Cerebellar nuclear complex (tissue), 1 donor: ENCODE data around the gene MSI2.

ENCODE experiments used
- DNase-seq, 2 experiments: peaks; one replicate each; lab custom pipeline; 2025; lab: John Stamatoyannopoulos, UW

MSI2 gene

DNA sequence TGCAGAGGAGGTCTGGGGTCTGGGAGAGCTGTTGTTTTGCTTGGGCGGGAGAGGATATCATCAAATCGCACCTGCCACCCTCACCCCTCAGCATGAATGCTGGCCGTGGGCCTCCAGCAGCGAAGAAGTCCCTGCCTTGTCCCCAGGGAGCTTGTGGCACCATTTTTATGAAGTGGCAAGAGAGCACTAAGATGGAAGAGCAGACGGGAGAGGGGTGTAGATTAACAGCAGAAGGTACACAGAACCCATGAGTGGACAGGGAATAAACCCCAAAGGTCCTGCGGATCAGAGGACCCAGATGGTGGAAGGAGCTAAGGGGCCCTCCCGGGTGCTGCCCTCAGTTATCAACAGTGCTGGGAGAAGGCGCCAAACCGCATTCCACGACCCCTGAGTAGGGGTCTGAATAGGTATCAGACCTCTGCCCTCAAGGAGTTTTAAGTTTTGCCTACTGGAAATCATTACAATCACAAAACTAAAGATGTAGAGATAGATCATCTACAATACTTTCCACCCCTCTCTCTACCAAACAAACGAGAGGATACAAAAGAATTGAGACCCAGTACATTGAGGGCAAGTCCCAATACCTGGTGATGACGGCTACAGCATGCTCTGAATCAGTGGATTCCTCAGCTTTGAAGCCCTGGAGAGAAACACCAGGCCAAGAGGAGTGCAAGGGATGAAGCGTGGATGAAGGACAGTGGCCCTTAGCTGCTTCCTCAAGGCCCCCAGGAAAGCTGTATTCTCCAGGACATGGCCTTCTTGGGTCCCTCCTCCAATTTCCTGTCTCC lies 428.6 kb downstream of the MSI2 start:
- DNase-seq = no peak

- DNase-seq = no peak
Measured at GRCh38 chr17:57685499-57686132, 429.3 kb downstream of the MSI2 start.

DNA sequence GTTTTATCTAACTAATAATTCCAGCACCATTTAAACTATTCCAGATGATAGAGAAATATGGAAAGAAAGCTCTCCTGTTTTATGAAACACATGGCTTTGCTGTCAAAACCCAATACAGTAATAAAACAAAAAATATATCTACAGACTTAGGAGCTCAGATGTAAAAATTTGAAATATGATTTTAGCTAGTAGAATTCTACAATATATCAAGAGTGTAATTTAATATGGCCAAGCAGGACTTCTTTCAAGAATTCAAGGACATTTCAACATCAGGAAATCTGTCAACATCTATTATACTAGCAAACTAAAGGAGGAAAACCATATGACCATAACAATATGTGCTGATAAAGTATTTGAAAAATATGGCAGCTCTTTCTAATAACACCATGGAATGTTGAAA lies 431.3 kb downstream of the MSI2 start:
- DNase-seq = no peak

DNA sequence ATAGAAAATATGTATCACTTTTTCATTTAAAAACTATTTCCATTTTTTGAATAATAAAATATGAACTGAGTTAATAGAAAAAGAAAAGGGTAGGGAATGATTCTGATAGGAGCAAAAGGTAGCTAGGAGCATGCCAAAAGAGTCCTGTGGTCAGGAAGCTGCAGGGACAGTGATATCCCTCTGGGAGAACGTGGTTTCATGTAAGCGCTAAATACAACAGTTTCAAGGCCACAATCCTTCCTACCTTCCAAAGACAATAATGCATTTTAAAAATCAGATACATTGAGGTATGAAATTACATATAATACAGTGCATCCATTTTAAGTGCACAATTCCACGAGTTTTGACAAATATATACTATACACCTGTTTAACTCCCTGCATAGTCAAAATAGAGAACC lies 432.9 kb downstream of the MSI2 start:
- no peak for DNase-seq

GRCh38 chr17:57691939-57692338 lies 435.6 kb downstream of the MSI2 start:
- DNase-seq = no peak

DNA sequence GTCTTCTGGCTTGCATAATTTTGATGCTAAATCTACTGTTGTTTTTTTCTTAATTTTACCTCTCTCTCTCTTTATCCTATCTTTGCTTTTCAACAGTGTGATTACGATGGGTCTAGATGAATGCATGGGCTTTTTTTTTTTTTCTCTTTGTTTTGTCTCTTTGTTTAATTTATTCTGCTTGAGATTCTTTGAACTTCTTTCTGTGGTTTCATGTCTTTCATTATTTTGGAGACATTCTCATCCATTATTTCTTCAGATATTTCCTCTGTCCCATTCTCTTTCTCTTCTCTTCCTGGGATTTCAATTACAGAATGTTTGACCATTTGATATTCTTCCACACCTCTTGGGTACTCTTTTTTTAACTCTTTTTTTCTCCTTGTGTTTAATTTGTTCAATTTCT lies 436.4 kb downstream of the MSI2 start:
- DNase-seq = no peak

- no peak for DNase-seq
Measured at GRCh38 chr17:57694051-57694450, 437.7 kb downstream of the MSI2 start.

DNA sequence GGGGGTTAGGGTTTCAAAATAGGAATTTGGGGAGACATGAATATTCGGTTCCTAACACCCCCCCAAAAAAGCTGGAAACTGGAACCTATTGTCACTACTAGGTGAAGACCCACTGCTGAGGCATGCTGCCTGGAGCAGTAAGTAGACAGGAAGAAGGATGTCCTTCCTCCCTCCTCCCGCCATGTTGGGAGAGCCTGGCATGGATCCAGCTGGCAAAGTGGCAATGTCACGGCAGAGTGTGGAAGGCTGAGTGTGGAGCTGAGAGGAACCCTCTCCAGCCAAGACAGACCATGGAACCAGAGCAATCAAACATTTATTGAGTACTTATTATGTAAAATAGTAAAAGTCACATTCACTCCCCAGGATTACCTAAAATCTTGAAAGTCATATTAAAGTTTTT lies 439.7 kb downstream of the MSI2 start:
- DNase-seq = no peak

DNA sequence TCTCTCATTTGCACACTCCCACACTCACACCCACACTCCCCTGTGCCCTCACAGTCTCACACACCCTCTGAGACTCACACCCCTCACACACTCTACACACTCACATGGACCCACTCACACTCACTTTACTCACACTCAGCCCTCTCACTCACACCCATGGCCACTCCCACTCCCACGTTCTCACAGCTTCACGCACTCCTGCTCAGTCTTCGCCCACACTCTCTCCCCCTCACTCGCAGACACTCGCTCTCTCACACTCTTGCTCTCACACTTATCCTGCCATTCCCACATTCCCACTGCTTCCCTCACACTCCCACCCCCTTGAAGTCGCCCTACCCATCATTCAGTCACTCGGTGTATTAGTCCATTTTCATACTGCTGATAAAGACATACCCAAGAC lies 440.9 kb downstream of the MSI2 start:
- no peak for DNase-seq

DNA sequence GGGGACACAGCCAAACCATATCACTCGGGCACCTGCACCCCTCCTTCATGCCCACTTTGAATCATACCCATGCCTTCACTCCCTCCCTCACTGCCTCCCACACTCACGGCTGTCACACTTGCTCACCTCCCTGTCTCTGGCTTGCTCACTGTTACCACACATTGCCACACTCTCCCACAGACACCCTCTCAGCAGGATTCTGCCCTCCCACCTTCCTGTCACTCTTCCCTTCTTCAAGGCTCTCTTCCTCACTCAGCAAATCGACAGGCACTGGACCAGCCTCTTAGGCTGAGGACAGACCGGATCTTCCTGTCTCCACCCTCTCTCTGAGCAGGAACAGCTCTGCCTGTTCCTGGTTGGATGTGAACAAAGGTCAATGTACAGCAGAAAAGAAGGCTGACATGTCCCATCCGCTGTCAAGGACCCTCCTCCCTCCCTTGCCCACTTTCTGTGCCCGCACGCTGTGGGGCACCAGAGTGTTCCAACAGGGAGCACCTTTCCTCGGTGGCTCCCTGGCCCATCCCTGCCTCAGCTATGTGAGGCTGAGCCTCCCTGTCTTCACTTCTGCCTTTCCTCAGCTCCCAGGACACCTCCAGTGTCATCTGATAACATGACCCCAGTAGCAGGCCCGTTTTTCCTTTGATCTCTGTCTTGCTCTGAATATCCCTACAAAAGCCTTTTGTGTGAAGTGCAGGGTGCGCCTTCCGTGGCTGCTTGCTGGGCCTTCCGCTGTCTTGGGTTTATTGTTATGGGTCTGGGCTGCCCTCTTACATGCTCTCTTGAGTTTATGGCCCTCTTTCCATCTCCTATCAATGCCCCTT lies 441.8 kb downstream of the MSI2 start:
- DNase-seq = no peak

DNA sequence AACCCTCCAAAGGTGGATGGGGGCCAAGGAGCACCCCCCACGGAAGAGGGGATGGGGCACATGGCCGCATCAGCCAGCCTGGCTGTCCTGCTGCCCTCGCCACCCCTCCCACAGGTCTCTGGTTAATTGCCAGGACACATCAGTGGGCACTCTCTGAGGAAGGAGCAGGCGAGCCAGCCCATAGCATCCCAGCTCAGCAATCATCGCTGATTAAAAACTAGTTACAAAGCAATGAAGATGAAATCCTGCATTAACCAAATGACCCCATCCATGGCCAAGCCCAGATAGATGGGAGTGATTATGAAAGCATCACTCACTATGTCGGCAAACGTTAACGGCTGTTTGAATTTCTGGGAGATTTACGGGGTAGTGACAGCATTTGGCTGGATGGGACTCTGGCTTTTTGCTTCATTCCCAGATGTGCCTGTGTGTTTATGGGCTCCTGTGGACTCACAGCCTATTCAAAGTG lies 443.5 kb downstream of the MSI2 start:
- DNase-seq = no peak

DNA sequence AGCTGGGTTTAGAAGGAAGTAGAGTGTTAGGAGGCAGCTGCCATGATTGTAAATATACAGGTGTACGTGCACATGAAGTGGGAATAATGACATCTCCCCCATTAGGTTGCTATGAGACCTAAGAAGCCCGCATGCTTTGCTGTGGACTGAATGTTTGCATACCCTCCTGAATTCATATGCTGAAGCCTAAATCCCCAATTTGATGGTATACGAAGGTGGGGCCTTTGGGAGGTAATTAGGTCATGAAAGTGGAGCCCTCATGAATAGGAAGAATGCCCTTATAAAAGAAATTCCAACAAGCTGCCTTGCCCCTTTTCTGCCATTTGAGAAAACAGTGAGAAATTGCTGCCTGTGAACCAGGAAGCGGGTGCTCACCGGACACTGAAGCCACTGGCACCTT lies 444.8 kb downstream of the MSI2 start:
- no peak for DNase-seq

- no peak for DNase-seq
Measured at GRCh38 chr17:57703273-57703672, 446.9 kb downstream of the MSI2 start.

DNA sequence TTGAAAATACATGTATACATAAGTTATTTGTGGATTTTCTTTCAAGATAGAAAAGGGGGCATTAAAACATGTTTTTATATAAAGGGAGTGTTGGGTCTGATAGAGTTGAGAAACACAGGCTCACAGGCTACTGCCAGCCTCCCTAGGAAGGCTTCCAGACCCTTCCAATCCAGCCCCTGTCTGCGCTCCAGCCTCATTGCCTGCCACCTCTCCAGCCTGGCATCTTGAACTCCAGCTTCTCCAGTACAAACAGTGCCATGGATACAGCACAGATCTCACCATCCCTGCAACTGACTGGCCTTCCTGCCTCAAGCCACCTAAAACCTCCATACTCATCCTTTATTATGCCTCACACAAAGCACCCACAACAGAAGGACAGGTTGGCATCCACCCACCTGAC lies 448.1 kb downstream of the MSI2 start:
- DNase-seq = no peak

DNA sequence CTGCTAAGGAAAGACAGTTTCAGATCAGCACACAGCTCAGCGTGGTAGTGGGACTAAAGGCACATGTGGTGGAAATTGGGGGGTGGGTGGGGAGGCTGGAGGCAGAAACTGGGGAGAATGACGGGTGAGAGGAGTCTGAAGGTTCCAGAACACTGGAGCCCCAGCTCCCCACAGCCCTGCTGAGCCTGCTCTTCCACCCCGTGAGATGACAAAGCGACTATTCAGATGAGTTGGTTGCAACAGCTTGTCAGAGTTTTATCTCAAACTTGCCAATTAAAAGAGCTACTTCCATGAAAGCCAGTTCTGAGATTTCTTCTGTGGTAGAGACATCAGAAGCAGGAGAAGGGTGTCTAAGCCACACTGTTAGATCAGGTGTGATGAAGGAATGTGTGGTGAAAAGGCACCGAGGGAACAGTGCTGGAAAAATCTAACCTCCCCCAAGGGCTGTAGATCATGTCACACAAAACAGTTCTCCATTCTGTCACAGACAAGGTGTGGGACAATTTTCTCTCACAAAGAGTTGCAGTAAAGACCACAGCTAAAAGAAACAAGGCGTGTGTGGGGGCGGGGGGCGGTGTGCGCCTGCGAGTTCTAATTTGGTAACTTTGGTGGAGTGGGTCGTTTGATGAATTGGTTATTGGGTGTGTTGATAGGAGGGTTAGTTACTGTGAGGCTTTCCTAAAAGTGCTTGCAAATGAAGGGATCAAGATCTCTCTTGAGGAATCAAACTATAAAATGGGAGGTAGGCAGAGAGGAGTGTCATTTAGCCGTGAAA lies 449.8 kb downstream of the MSI2 start:
- DNase-seq = no peak

- DNase-seq = no peak
Measured at GRCh38 chr17:57706761-57707160, 450.4 kb downstream of the MSI2 start.

DNA sequence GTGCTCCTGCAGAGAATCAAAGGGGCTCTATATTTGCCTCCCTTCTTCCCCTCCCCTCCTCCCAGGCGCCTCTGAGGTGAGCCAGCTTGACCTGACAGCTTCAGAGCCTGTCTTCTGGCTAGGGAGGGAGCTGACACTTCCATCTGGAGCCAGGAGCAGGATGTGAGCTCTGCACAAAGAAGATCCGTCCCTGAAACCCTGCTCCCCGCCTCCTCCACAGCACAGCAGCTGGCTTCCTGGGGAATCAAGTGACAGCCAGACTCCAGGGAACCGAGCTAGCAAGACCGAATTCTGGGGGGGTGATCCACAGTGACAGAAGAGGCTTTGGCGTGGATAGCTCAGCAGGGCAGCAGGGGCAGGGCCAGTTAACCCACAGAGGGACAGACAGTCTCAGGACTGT lies 451.6 kb downstream of the MSI2 start:
- DNase-seq = no peak

DNA sequence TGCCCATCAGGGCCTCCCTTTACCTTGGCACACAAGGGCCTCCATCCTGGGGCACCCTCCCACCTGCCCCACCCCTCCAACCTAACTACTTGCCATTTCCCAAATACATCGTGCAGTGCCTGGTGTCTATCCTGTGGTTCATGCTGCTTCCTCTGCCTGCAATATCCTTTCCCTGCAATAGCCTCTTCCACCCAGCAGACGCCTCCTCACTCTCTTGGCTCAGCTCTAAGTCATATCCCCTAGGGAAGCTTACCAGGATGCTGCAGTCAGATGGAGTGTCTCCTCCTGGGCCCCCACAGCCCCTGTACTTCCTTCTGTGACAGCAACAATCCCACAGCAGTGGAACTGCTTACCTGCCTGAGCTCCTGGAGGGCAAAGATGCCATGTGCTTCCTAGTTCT lies 452.1 kb downstream of the MSI2 start:
- no peak for DNase-seq

GRCh38 chr17:57713140-57713539 lies 456.8 kb downstream of the MSI2 start:
- no peak for DNase-seq

DNA sequence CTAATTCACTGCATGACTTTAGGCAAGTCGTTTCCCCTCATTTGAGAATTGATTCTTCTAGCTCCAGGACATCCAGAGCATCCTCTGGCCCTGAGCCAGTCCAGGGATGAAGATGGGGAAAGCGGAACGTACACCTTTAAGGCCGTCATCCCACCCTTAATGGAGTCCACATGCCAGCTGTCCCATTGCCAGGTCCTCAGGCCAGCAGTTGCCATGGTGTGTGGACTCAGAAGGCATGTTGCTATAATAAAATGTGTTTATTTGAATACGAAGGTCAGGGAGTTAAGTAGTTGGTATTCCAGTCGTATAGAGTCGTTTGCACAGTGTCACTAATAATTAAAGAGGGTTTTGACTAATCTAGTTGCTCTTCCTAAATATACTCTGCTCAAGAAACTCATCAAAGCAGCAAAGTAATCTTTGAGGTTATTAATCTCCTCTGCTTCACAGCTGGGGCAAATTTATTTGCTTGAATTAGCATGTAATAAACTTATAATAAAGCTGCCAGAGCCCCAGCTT lies 458.4 kb downstream of the MSI2 start:
- DNase-seq = no peak

GRCh38 chr17:57715981-57716380 lies 459.7 kb downstream of the MSI2 start:
- no peak for DNase-seq

- DNase-seq = no peak
Measured at GRCh38 chr17:57718878-57719277, 462.6 kb downstream of the MSI2 start.
